Erythroblast (primary cell): ENCODE measurements around the gene CSTF3.

Experiments
- GATA1 ChIP-seq: IDR thresholded peaks from 2 replicates; pipeline ENCODE4 v1.6.1; 2011; ENCODE audit warnings: low read depth, mild to moderate bottlenecking, control low read depth, low read length, moderate library complexity
- POLR2A ChIP-seq: IDR thresholded peaks from 2 replicates; pipeline ENCODE4 v1.6.1; 2011; ENCODE audit warnings: mild to moderate bottlenecking, low read length

DNA sequence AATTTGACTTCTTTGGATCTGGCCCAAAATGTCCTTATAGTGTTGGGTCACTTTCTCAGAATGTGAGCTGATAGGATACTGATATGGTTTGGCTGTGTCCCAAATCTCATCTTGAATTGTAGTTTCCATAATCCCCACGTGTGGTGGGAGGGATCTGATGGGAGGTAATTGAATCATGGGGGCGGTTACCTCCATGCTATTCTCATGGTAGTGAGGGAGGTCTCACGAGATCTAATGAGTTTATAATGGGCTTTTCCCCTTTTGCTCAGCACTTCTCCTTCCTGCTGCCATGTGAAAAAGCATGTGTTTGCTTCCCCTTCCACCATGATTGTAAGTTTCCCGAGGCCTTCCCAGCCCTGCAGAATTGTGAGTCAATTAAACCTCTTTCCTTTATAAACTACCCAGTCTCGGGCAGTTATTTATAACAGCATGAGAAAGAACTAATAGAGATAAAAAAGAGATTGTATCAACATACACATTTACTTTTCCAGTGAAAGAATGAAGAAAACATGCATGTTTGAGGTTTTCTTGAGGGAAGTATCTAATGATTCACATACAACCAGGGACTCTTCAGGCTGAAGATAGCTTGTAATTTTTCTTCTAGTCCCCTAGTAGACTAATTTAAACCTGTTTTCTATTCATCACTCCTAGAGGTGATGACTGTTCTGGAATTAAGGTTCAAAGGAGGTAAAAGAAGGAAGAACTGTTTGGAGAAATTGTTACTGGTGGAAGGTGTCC is 17.3 kb upstream of the CSTF3 start:
- TF ChIP-seq POLR2A = no peak
- no peak for TF ChIP-seq GATA1
